Neural progenitor cell (in vitro differentiated cells): ENCODE data around the gene GNAZ. TPM values are rescaled to one million over a fixed set of nuclear protein-coding genes. Genes with fewer than 3 reads are reported as not detected.

Experiments used
- DNase-seq: peaks from one replicate; pipeline ENCODE4 v3.0.0-alpha.2; 2016; ENCODE audit warnings: low spot score
- H2AFZ ChIP-seq: fragments of 200-600 bp; sonication (generic); replicated peaks from 2 replicates; pipeline ENCODE4 v1.6.1; 2016; ENCODE audit warnings: antibody characterized with exemption
- H3F3A ChIP-seq: fragments of 200-600 bp; sonication (generic); 2 replicates; pipeline ENCODE4 v1.6.1; 2016; ENCODE audit warnings: antibody characterized with exemption, low read depth
- H3K27ac ChIP-seq: fragments of 200-600 bp; sonication (generic); 2 replicates; pipeline ENCODE4 v1.5.1; 2016; ENCODE audit warnings: mild to moderate bottlenecking
- H3K27me3 ChIP-seq: fragments of 200-600 bp; sonication (generic); 2 replicates; pipeline ENCODE4 v1.6.1; 2016; ENCODE audit warnings: mild to moderate bottlenecking, moderate library complexity
- H3K36me3 ChIP-seq: fragments of 200-600 bp; sonication (generic); 2 replicates; pipeline ENCODE4 v1.5.1; 2016
- H3K4me1 ChIP-seq: fragments of 200-600 bp; sonication (generic); 2 replicates; pipeline ENCODE4 v1.6.1; 2016; ENCODE audit warnings: mixed run types
- H3K4me2 ChIP-seq: fragments of 200-600 bp; sonication (generic); 2 replicates; pipeline ENCODE4 v1.6.1; 2016
- H3K4me3 ChIP-seq: fragments of 200-600 bp; sonication (generic); 2 replicates; pipeline ENCODE4 v1.5.1; 2016
- H3K79me2 ChIP-seq: fragments of 200-600 bp; sonication (generic); 2 replicates; pipeline ENCODE4 v1.6.1; 2016; ENCODE audit warnings: low read depth
- H3K9ac ChIP-seq: fragments of 200-600 bp; sonication (generic); 2 replicates; pipeline ENCODE4 v1.6.1; 2016
- H3K9me3 ChIP-seq: fragments of 200-600 bp; sonication (generic); 2 replicates; pipeline ENCODE4 v1.5.1; 2016; ENCODE audit warnings: low read depth
- H4K20me1 ChIP-seq: fragments of 200-600 bp; sonication (generic); 2 replicates; pipeline ENCODE4 v1.6.1; 2016; ENCODE audit warnings: low read depth
- H3K27ac Mint-ChIP-seq: 3 replicates; pipeline ENCODE4 v1.8.0; 2021; ENCODE audit warnings: mixed read lengths
- H3K27me3 Mint-ChIP-seq: 2 replicates; pipeline ENCODE4 v1.8.0; 2022; ENCODE audit warnings: low read depth, mild to moderate bottlenecking, inconsistent platforms, moderate library complexity, mixed read lengths; ENCODE audit not compliant: insufficient read depth
- H3K36me3 Mint-ChIP-seq: 3 replicates; pipeline ENCODE4 v1.8.0; 2021; ENCODE audit warnings: mixed read lengths
- H3K4me1 Mint-ChIP-seq: 3 replicates; pipeline ENCODE4 v1.8.0; 2021; ENCODE audit warnings: mixed read lengths
- H3K4me3 Mint-ChIP-seq: 3 replicates; pipeline ENCODE4 v1.8.0; 2021; ENCODE audit warnings: mild to moderate bottlenecking, moderate library complexity, mixed read lengths
- H3K9me3 Mint-ChIP-seq: 3 replicates; pipeline ENCODE4 v1.8.0; 2020; ENCODE audit warnings: mixed read lengths
- EZH2 ChIP-seq: fragments of 200-600 bp; sonication (generic); IDR thresholded peaks from 2 replicates; pipeline ENCODE4 v1.6.1; 2017; ENCODE audit warnings: antibody characterized with exemption, mild to moderate bottlenecking, moderate library complexity
- EZH2phosphoT487 ChIP-seq: fragments of 200-600 bp; sonication (generic); IDR thresholded peaks from 2 replicates; pipeline ENCODE4 v1.6.1; 2017; ENCODE audit warnings: antibody characterized with exemption
- total RNA-seq: library from RNA; depleted of rRNA; stranded (reverse); fragments of >200 nt; gene quantifications from 2 replicates; pipeline ENCODE4 v1.2.3, GENCODE V29; 2015; ENCODE audit warnings: low replicate concordance
- TF ChIP-seq, protein P1 (sequence below): fragments of 200-600 bp; sonication (generic); IDR thresholded peaks from 2 replicates; pipeline ENCODE4 v1.5.1; 2017; ENCODE audit warnings: antibody characterized with exemption, mild to moderate bottlenecking

The GNAZ gene
- total RNA-seq, 1 donor from 2014 or later = 16.5 TPM

DNA sequence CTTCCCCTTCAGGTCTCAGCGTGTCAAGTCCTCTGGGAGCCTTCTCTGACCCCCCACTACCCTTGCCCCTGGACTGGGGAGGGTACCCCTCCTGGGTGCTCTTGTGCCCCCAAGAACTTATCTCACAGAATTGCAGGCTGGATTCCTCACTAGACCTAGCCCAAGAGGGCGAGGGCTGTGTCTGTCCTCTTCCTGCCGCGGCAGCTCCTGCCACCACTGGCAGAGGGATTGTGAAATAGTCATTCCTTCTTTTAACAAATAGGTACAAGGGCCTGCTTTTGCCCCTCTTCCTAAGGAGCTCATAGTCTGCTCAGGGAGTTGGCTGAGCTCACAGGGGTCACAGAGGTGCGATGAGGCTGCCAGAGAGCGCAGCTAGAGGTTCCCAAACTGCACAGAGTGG lies 80.4 kb downstream of the GNAZ start:
- Histone ChIP-seq H4K20me1 (no peaks in the 10 kb centered on the region), H3K27me3 (no peaks in the 10 kb centered on the region), H3K4me1 (peaks cover 9% of the 10 kb centered on the region), H2AFZ (no peak overlapping the region), H3K36me3 (no peaks in the 10 kb centered on the region), H3K4me3 (no peak overlapping the region), H3K79me2 (no peaks in the 10 kb centered on the region), H3K9ac (no peak overlapping the region), H3K9me3 (no peaks in the 10 kb centered on the region), H3F3A (peaks cover 2% of the 10 kb centered on the region), H3K4me2 (no peak overlapping the region), H3K27ac (no peak overlapping the region)
- Mint-ChIP-seq H3K9me3 (no peaks in the 10 kb centered on the region), H3K4me3 (no peak overlapping the region), H3K4me1 (peaks cover 33% of the 10 kb centered on the region), H3K27ac (no peak overlapping the region), H3K27me3 (peaks cover 3% of the 10 kb centered on the region), H3K36me3 (peaks cover 30% of the 10 kb centered on the region)
- no peak for DNase-seq
- TF ChIP-seq, protein P1, sequence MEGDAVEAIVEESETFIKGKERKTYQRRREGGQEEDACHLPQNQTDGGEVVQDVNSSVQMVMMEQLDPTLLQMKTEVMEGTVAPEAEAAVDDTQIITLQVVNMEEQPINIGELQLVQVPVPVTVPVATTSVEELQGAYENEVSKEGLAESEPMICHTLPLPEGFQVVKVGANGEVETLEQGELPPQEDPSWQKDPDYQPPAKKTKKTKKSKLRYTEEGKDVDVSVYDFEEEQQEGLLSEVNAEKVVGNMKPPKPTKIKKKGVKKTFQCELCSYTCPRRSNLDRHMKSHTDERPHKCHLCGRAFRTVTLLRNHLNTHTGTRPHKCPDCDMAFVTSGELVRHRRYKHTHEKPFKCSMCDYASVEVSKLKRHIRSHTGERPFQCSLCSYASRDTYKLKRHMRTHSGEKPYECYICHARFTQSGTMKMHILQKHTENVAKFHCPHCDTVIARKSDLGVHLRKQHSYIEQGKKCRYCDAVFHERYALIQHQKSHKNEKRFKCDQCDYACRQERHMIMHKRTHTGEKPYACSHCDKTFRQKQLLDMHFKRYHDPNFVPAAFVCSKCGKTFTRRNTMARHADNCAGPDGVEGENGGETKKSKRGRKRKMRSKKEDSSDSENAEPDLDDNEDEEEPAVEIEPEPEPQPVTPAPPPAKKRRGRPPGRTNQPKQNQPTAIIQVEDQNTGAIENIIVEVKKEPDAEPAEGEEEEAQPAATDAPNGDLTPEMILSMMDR = no peak
- TF ChIP-seq EZH2 (no peak), EZH2phosphoT487 (no peak)

- peaks cover 30% of the 10 kb centered on the region for H3K36me3 Mint-ChIP-seq
- no peaks in the 10 kb centered on the region for H3F3A ChIP-seq
- no peak overlapping the region for H3K4me3 ChIP-seq
- no peaks in the 10 kb centered on the region for H3K36me3 ChIP-seq
- DNase-seq = no peak
- H3K4me3 Mint-ChIP-seq = no peak overlapping the region
- H3K9me3 ChIP-seq = no peaks in the 10 kb centered on the region
- H3K4me1 Mint-ChIP-seq = peaks cover 25% of the 10 kb centered on the region
- peaks cover 7% of the 10 kb centered on the region for H3K4me1 ChIP-seq
- H3K9ac ChIP-seq = no peak overlapping the region
- H3K27me3 Mint-ChIP-seq = peaks cover 3% of the 10 kb centered on the region
- no peak overlapping the region for H3K27ac ChIP-seq
- no peak overlapping the region for H3K4me2 ChIP-seq
- no peak overlapping the region for H3K27ac Mint-ChIP-seq
- H2AFZ ChIP-seq = no peak overlapping the region
- H3K79me2 ChIP-seq = no peaks in the 10 kb centered on the region
- no peaks in the 10 kb centered on the region for H3K9me3 Mint-ChIP-seq
- no peaks in the 10 kb centered on the region for H4K20me1 ChIP-seq
- H3K27me3 ChIP-seq = no peaks in the 10 kb centered on the region
- TF ChIP-seq EZH2 = no peak
- TF ChIP-seq, protein P1 = no peak
- TF ChIP-seq EZH2phosphoT487 = no peak
Observed at GRCh38 chr22:23151827-23152226, 81.5 kb downstream of the GNAZ start.

- Histone ChIP-seq H3K27me3 (no peaks in the 10 kb centered on the region), H3K27ac (no peak overlapping the region), H2AFZ (no peak overlapping the region), H3K79me2 (no peaks in the 10 kb centered on the region), H3K9ac (no peak overlapping the region), H3K9me3 (no peaks in the 10 kb centered on the region), H3K4me1 (peaks cover 11% of the 10 kb centered on the region), H4K20me1 (no peaks in the 10 kb centered on the region), H3F3A (no peaks in the 10 kb centered on the region), H3K36me3 (no peaks in the 10 kb centered on the region), H3K4me2 (no peak overlapping the region), H3K4me3 (no peak overlapping the region)
- TF ChIP-seq, protein P1 = no peak
- Mint-ChIP-seq H3K4me1 (peaks cover 19% of the 10 kb centered on the region), H3K36me3 (peaks cover 29% of the 10 kb centered on the region), H3K9me3 (no peaks in the 10 kb centered on the region), H3K4me3 (no peak overlapping the region), H3K27ac (no peak overlapping the region), H3K27me3 (peaks cover 3% of the 10 kb centered on the region)
- DNase-seq = no peak
Observed at GRCh38 chr22:23152238-23153114, 82.2 kb downstream of the GNAZ start.
